ENCODE data around the gene SH3BP1.

SH3BP1 gene

GRCh38 chr22:37657590-37658132 lies 18.2 kb downstream of the SH3BP1 start:
- H2BK5ac ChIP-seq (ENCODE audit: low read depth, low read length, poor library complexity, severe bottlenecking) = no peak overlapping the region
- peak overlapping the region in 1 of 2 experiments; percentile 15 for H2BK12ac ChIP-seq (ENCODE audit: low read length in 2 of 2)
- H3K27ac ChIP-seq (ENCODE audit: low read length, poor library complexity, severe bottlenecking) = peak overlapping the region; percentile 36
- no peak for DNase-seq
- H3K4me3 ChIP-seq (ENCODE audit: insufficient read depth in 1 of 2, low read depth in 1 of 2, low read length in 2 of 2) = peak overlapping the region in 1 of 2 experiments; percentile 83
- peaks cover 16% of the 10 kb centered on the region for H3K79me1 ChIP-seq (replicated peaks; ENCODE audit: low read length, poor library complexity, severe bottlenecking)
- peak overlapping the region; percentile 61 for H3K4me2 ChIP-seq (ENCODE audit: low read length, poor library complexity, severe bottlenecking)
- no peak overlapping the region for H3K23ac ChIP-seq (ENCODE audit: low read length in 2 of 2)
- H3K4me1 ChIP-seq (ENCODE audit: control insufficient read depth, insufficient read depth, low read depth, low read length) = peaks cover 28% of the 10 kb centered on the region
- H3K36me3 ChIP-seq (ENCODE audit: control insufficient read depth in 1 of 2, insufficient read depth in 2 of 2, low read depth in 1 of 2, low read length in 2 of 2) = peaks cover 7 to 39% of the 10 kb centered on the region in 2 experiments
- 16% methylated on average over 5 of the region's 6 CpGs for WGBS
- peak overlapping the region; percentile 11 for H4K91ac ChIP-seq (ENCODE audit: low read length)
- H4K8ac ChIP-seq (ENCODE audit: low read length) = peak overlapping the region; percentile 83
- no peak overlapping the region for H3K18ac ChIP-seq (ENCODE audit: low read depth in 1 of 2, low read length in 2 of 2)
- peak overlapping the region in 1 of 2 experiments; percentile 47 for H3K4ac ChIP-seq (ENCODE audit: low read depth in 1 of 2, low read length in 2 of 2)
- H3K9me3 ChIP-seq (ENCODE audit: control insufficient read depth, low read length) = no peaks in the 10 kb centered on the region
- H3K14ac ChIP-seq (ENCODE audit: low read length in 2 of 2) = no peak overlapping the region
- peak overlapping the region; percentile 10 for H2AK5ac ChIP-seq (ENCODE audit: low read length, severe bottlenecking)
- H2AFZ ChIP-seq (ENCODE audit: low read depth, low read length) = no peak overlapping the region
- H2BK120ac ChIP-seq (ENCODE audit: low read depth, low read length) = no peak overlapping the region
- H3K9ac ChIP-seq (ENCODE audit: low read length) = peak overlapping the region; percentile 86
- no peaks in the 10 kb centered on the region for H3K27me3 ChIP-seq (ENCODE audit: control insufficient read depth in 1 of 2, insufficient read depth in 1 of 2, low read length in 2 of 2)
- H2BK15ac ChIP-seq (ENCODE audit: low read depth, poor library complexity, severe bottlenecking) = no peak overlapping the region

DNA sequence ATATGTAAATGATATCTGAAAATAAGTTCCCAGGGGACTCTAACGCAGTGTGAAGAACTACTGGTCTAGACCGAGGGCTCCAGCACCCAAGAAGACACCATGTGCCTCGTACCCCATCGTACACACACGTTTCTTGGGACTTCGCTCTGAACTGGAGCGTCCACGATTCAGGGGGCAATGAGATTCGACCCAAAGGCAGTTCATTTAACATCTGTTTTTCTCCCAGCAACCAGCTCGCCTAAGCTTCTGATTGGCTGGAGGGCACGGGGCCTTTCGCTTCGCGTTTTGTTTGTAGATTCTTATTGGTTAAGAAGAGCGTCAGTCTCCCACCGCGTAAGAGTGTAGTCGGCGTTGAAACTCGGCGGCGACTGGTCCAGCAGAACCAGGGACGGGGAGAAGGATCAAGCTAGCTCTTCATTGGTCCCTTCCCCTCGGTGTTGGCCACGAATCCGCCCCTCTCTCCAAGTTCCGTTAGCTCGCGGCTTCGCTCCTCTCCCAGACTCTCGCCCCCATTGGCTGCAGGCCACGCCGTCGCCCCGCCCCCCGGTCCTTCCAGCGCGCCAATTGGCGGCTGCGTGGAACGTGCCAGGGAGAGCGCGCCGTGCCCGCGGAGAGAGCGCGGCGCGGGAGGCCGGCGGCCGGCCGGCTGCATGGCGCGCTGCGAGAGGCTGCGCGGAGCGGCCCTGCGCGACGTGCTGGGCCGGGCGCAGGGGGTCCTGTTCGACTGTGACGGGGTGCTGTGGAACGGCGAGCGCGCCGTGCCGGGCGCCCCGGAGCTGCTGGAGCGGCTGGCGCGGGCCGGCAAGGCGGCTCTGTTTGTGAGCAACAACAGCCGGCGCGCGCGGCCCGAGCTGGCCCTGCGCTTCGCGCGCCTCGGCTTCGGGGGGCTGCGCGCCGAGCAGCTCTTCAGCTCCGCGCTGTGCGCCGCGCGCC lies 18.9 kb downstream of the SH3BP1 start, which contains the start of gene PDXP:
PDXP (plus strand) TSS at position 591 of the 933 bp plus-strand sequence; CDS start at position 651, 60 bp downstream.
- Histone ChIP-seq H3K27me3 (ENCODE audit: control insufficient read depth in 1 of 2, insufficient read depth in 1 of 2, low read length in 2 of 2) (no peaks in the 10 kb centered on the region), H3K4me3 (ENCODE audit: insufficient read depth in 1 of 2, low read depth in 1 of 2, low read length in 2 of 2) (peak within 1 kb of the TSS; percentile 79 to 91), H2AFZ (ENCODE audit: low read depth, low read length) (peak within 1 kb of the TSS; percentile 61), H2BK5ac (ENCODE audit: low read depth, low read length, poor library complexity, severe bottlenecking) (no peak within 1 kb of the TSS), H2BK120ac (ENCODE audit: low read depth, low read length) (no peak within 1 kb of the TSS), H3K18ac (ENCODE audit: low read depth in 1 of 2, low read length in 2 of 2) (peak within 1 kb of the TSS; percentile 9 to 79), H3K23ac (ENCODE audit: low read length in 2 of 2) (peak within 1 kb of the TSS in 1 of 2 experiments; percentile 95), H4K91ac (ENCODE audit: low read length) (peak within 1 kb of the TSS; percentile 11), H3K4ac (ENCODE audit: low read depth in 1 of 2, low read length in 2 of 2) (peak within 1 kb of the TSS; percentile 35 to 55), H3K14ac (ENCODE audit: low read length in 2 of 2) (peak within 1 kb of the TSS in 1 of 2 experiments; percentile 79), H3K36me3 (ENCODE audit: control insufficient read depth in 1 of 2, insufficient read depth in 2 of 2, low read depth in 1 of 2, low read length in 2 of 2) (peaks cover 2 to 32% of the 10 kb centered on the region in 2 experiments), H3K4me2 (ENCODE audit: low read length, poor library complexity, severe bottlenecking) (peak within 1 kb of the TSS; percentile 89), H2AK5ac (ENCODE audit: low read length, severe bottlenecking) (peak within 1 kb of the TSS; percentile 10), H3K9ac (ENCODE audit: low read length) (peak within 1 kb of the TSS; percentile 86), H3K79me1 (replicated peaks; ENCODE audit: low read length, poor library complexity, severe bottlenecking) (peaks cover 16% of the 10 kb centered on the region), H3K27ac (ENCODE audit: low read length, poor library complexity, severe bottlenecking) (peak within 1 kb of the TSS; percentile 36), H2BK15ac (ENCODE audit: low read depth, poor library complexity, severe bottlenecking) (no peak within 1 kb of the TSS), H3K9me3 (ENCODE audit: control insufficient read depth, low read length) (no peaks in the 10 kb centered on the region), H4K8ac (ENCODE audit: low read length) (peak within 1 kb of the TSS; percentile 83), H3K4me1 (ENCODE audit: control insufficient read depth, insufficient read depth, low read depth, low read length) (peaks cover 28% of the 10 kb centered on the region), H2BK12ac (ENCODE audit: low read length in 2 of 2) (peak within 1 kb of the TSS in 1 of 2 experiments; percentile 70)
- peak; percentile 100 for DNase-seq
- 1% methylated on average over 83 of the region's 101 CpGs for WGBS

DNA sequence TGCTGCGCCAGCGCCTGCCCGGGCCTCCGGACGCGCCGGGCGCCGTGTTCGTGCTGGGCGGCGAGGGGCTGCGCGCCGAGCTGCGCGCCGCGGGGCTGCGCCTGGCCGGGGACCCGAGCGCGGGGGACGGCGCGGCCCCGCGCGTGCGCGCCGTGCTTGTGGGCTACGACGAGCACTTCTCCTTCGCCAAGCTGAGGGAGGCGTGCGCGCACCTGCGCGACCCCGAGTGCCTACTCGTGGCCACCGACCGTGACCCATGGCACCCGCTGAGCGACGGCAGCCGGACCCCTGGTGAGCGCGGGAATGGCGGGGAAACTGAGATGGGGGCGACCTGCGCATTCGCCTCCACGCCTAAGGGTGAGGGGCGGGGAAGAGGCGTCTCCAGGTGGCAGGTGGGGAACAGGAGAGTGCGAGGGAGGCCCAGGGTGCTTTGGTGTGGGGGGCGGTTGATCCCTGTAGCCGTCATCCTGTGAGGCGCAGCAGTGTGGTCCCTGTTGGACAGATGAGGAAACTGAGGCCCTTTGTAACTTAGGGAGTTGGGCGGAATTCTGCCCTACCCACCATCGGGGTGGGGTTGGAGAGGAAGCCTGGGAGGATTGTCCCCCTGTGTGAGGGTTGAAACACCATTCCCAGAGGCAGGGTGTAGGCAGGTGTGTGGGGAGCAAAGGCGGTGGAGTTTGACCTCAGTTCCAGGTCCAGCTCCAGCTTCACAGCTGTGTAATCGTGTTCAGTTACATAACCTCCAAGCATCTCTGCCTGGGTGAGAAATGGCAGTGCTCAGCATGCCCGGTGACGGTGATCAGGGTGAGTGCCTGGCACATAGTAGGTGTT lies 19.8 kb downstream of the SH3BP1 start:
- WGBS = 7% methylated on average over 43 of the region's 68 CpGs

More for the DNA sequence above, 19.8 kb downstream of the SH3BP1 start:
- no peaks in the 10 kb centered on the region for H3K27me3 ChIP-seq (ENCODE audit: control insufficient read depth in 1 of 2, insufficient read depth in 1 of 2, low read length in 2 of 2)
- no peak overlapping the region for H3K27ac ChIP-seq (ENCODE audit: low read length, poor library complexity, severe bottlenecking)
- peak overlapping the region; percentile 89 for H3K4me2 ChIP-seq (ENCODE audit: low read length, poor library complexity, severe bottlenecking)
- peak overlapping the region in 1 of 2 experiments; percentile 70 for H2BK12ac ChIP-seq (ENCODE audit: low read length in 2 of 2)
- H3K4me1 ChIP-seq (ENCODE audit: control insufficient read depth, insufficient read depth, low read depth, low read length) = peaks cover 29% of the 10 kb centered on the region
- H4K8ac ChIP-seq (ENCODE audit: low read length) = peak overlapping the region; percentile 5
- H4K91ac ChIP-seq (ENCODE audit: low read length) = no peak overlapping the region
- H3K4ac ChIP-seq (ENCODE audit: low read depth in 1 of 2, low read length in 2 of 2) = peak overlapping the region; percentile 35 to 55
- peak overlapping the region; percentile 9 to 79 for H3K18ac ChIP-seq (ENCODE audit: low read depth in 1 of 2, low read length in 2 of 2)
- no peak for DNase-seq
- H3K4me3 ChIP-seq (ENCODE audit: insufficient read depth in 1 of 2, low read depth in 1 of 2, low read length in 2 of 2) = peak overlapping the region; percentile 79 to 91
- H3K9ac ChIP-seq (ENCODE audit: low read length) = peak overlapping the region; percentile 80
- H3K79me1 ChIP-seq (replicated peaks; ENCODE audit: low read length, poor library complexity, severe bottlenecking) = peaks cover 16% of the 10 kb centered on the region
- H3K36me3 ChIP-seq (ENCODE audit: control insufficient read depth in 1 of 2, insufficient read depth in 2 of 2, low read depth in 1 of 2, low read length in 2 of 2) = peaks cover 0 to 23% of the 10 kb centered on the region in 2 experiments
- peak overlapping the region in 1 of 2 experiments; percentile 95 for H3K23ac ChIP-seq (ENCODE audit: low read length in 2 of 2)
- H2BK15ac ChIP-seq (ENCODE audit: low read depth, poor library complexity, severe bottlenecking) = no peak overlapping the region
- no peak overlapping the region for H2BK120ac ChIP-seq (ENCODE audit: low read depth, low read length)
- H3K14ac ChIP-seq (ENCODE audit: low read length in 2 of 2) = peak overlapping the region in 1 of 2 experiments; percentile 53
- no peaks in the 10 kb centered on the region for H3K9me3 ChIP-seq (ENCODE audit: control insufficient read depth, low read length)
- no peak overlapping the region for H2AK5ac ChIP-seq (ENCODE audit: low read length, severe bottlenecking)
- H2BK5ac ChIP-seq (ENCODE audit: low read depth, low read length, poor library complexity, severe bottlenecking) = no peak overlapping the region
- H2AFZ ChIP-seq (ENCODE audit: low read depth, low read length) = peak overlapping the region; percentile 61
